Measurements from ENCODE around the gene KLHDC8B. TPM values are rescaled to one million over a fixed set of nuclear protein-coding genes. Genes with fewer than 3 reads are reported as not detected.

The KLHDC8B gene
- total and polyA plus RNA-seq, 2 of the 4 experiments (the other 2 are of a cell fraction), result 16.3 to 16.5 TPM

GRCh38 chr3:49157289-49157688 lies 14.1 kb upstream of the KLHDC8B start:
- no peak overlapping the region for H2BK5ac ChIP-seq (ENCODE audit: low read depth, low read length, poor library complexity, severe bottlenecking)
- H4K91ac ChIP-seq (ENCODE audit: insufficient read depth, low read depth, low read length), result no peak overlapping the region
- H2AK9ac ChIP-seq (replicated peaks; ENCODE audit: low read depth, low read length, poor library complexity), result no peak overlapping the region
- peaks cover 11 to 20% of the 10 kb centered on the region in 2 experiments for H3K79me1 ChIP-seq (ENCODE audit: low read depth in 1 of 2, low read length in 2 of 2)
- DNase-seq (no peak), ATAC-seq (ENCODE audit: low read depth) (no peak)
- no peaks in the 10 kb centered on the region for H3K27me3 ChIP-seq (ENCODE audit: control insufficient read depth, insufficient read depth, low read length)
- H2AK5ac ChIP-seq (ENCODE audit: low read depth, low read length), result no peak overlapping the region
- no CpG with 5 or more reads among the region's 1 CpG for WGBS, 2 experiments (ENCODE audit: extremely low coverage in 2 of 2, insufficient read length in 1 of 2)
- in situ Hi-C loops (cut with MboI; ENCODE audit: low sequenced_read_pairs), result loop anchor here (25.0 kb wide), 1 partner anchor 280 kb away; the partner anchor contains the start of gene NICN1
- no peaks in the 10 kb centered on the region; the same call in 1 of the 2 replicates for H4K20me1 ChIP-seq (ENCODE audit: insufficient read depth, low read length)
- no peak overlapping the region for H3K14ac ChIP-seq (replicated peaks; ENCODE audit: low read depth, low read length)
- no peak overlapping the region for H3K56ac ChIP-seq (ENCODE audit: extremely low read depth, insufficient read depth, low read length)
- no peak overlapping the region for H3K4ac ChIP-seq (ENCODE audit: low read depth, low read length)
- H3K4me1 ChIP-seq (ENCODE audit: control insufficient read depth, insufficient read depth, low read length), result no peaks in the 10 kb centered on the region
- no peak overlapping the region for H3K4me3 ChIP-seq (ENCODE audit: insufficient read depth, low read depth, low read length)
- TF ChIP-seq ELK1 (IDR thresholded peaks at IDR 0.05; ENCODE audit: borderline replicate concordance, low read depth, low read length), result no peak
- no peak for TF ChIP-seq NFE2L2 (IDR thresholded peaks at IDR 0.05; ENCODE audit: low read depth, low read length)
- TF ChIP-seq POLR2A (IDR thresholded peaks at IDR 0.05; ENCODE audit: low read depth, low read length), result no peak
- TF ChIP-seq FOS (IDR thresholded peaks at IDR 0.05; ENCODE audit: low read depth, low read length), result no peak
- no peak for TF ChIP-seq RAD21 (IDR thresholded peaks at IDR 0.05; ENCODE audit: low read length)
- TF ChIP-seq RCOR1 (IDR thresholded peaks at IDR 0.05; ENCODE audit: insufficient replicate concordance, low read length), result no peak
- TF ChIP-seq MAZ (IDR thresholded peaks at IDR 0.05; ENCODE audit: borderline replicate concordance, low read depth, low read length), result no peak
- no peak for TF ChIP-seq MAFK (IDR thresholded peaks at IDR 0.05; ENCODE audit: low read depth, low read length)
- no peak for TF ChIP-seq CTCF (conservative IDR thresholded peaks at IDR 0.05; ENCODE audit: low read depth, low read length)
- TF ChIP-seq RFX5 (IDR thresholded peaks at IDR 0.05; ENCODE audit: low read depth, low read length), result no peak
- TF ChIP-seq CEBPB (IDR thresholded peaks at IDR 0.05; ENCODE audit: low read depth, low read length), result no peak
- TF ChIP-seq BHLHE40 (IDR thresholded peaks at IDR 0.05; ENCODE audit: low read depth, low read length), result no peak
- TF ChIP-seq SMC3 (IDR thresholded peaks at IDR 0.05; ENCODE audit: low read depth, low read length), result no peak
- TF ChIP-seq USF2 (IDR thresholded peaks at IDR 0.05; ENCODE audit: low read depth, low read length), result no peak
- TF ChIP-seq MXI1 (IDR thresholded peaks at IDR 0.05; ENCODE audit: borderline replicate concordance, low read depth, low read length), result no peak
- no peak for TF ChIP-seq CHD1 (IDR thresholded peaks at IDR 0.05; ENCODE audit: low read depth, low read length)
- H3K23ac ChIP-seq (ENCODE audit: low read depth, low read length), result no peak overlapping the region
- dilution Hi-C loops (cut with HindIII; ENCODE audit: low sequenced_read_pairs, unreplicated experiment), result no loop called here
- H4K8ac ChIP-seq (ENCODE audit: low read depth in 2 of 2, low read length in 2 of 2), result no peak overlapping the region
- H2BK20ac ChIP-seq (ENCODE audit: low read depth, low read length), result no peak overlapping the region
- no peak overlapping the region for H2AFZ ChIP-seq (replicated peaks; ENCODE audit: low read length, poor library complexity)
- no peak overlapping the region for H3K9ac ChIP-seq (ENCODE audit: low read depth, low read length)
- H2BK120ac ChIP-seq (ENCODE audit: low read depth, low read length), result no peak overlapping the region
- H3K18ac ChIP-seq (ENCODE audit: low read depth, low read length), result no peak overlapping the region
- peaks cover 7% of the 10 kb centered on the region; the same call in 1 of the 2 replicates for H3K9me1 ChIP-seq (ENCODE audit: insufficient read depth, low read length)
- ChIA-PET CTCF (no interaction called here), POLR2A (ENCODE audit: unreplicated experiment) (no interaction called here)
- intact Hi-C loops (cut with micrococcal nuclease), result no loop called here
- no peak overlapping the region for H3K27ac ChIP-seq (ENCODE audit: insufficient read depth, low read length)
- H3K4me2 ChIP-seq (ENCODE audit: low read depth, low read length), result no peak overlapping the region
- peaks cover 7% of the 10 kb centered on the region; the same call in 1 of the 2 replicates for H3K36me3 ChIP-seq (ENCODE audit: control insufficient read depth, insufficient read depth, low read length)
- H4K5ac ChIP-seq (ENCODE audit: low read depth, low read length), result no peak overlapping the region
- BruUV-seq (replicated peaks), result no TSS peak
- no peak overlapping the region for H2BK15ac ChIP-seq (ENCODE audit: low read depth, low read length)
- no peaks in the 10 kb centered on the region for H3K9me3 ChIP-seq (ENCODE audit: control insufficient read depth, insufficient read depth, low read length)
